Measurements from ENCODE around the gene LASP1. TPM values are rescaled to one million over a fixed set of nuclear protein-coding genes. Genes with fewer than 3 reads are reported as not detected.
A peak's percentile ranks its signal among the peaks of the same experiment; 100 is the strongest.

Gene LASP1
- total and polyA plus RNA-seq, 2 of the 4 experiments (the other 2 are of a cell fraction) = 79.8 to 262 TPM

GRCh38 chr17:38967290-38967738 lies 97.5 kb downstream of the LASP1 start, which contains the start of gene FBXO47:
FBXO47 (minus strand) TSS chr17:38967403; CDS start chr17:38963025, 4,378 bp downstream.
- Histone ChIP-seq H3K23ac (ENCODE audit: low read depth, low read length) (no peak within 1 kb of the TSS), H2BK5ac (ENCODE audit: low read depth, low read length, poor library complexity, severe bottlenecking) (no peak within 1 kb of the TSS), H4K91ac (ENCODE audit: insufficient read depth, low read depth, low read length) (peak within 1 kb of the TSS; percentile 65), H3K36me3 (ENCODE audit: control insufficient read depth, insufficient read depth, low read length) (no peaks in the 10 kb centered on the region), H3K27me3 (ENCODE audit: control insufficient read depth, insufficient read depth, low read length) (no peaks in the 10 kb centered on the region), H4K20me1 (ENCODE audit: insufficient read depth, low read length) (no peaks in the 10 kb centered on the region), H3K9ac (ENCODE audit: low read depth, low read length) (no peak within 1 kb of the TSS), H4K8ac (ENCODE audit: low read depth in 2 of 2, low read length in 2 of 2) (peak within 1 kb of the TSS; percentile 70 to 91), H3K9me1 (ENCODE audit: insufficient read depth, low read length) (no peaks in the 10 kb centered on the region), H3K4me1 (ENCODE audit: control insufficient read depth, insufficient read depth, low read length) (no peaks in the 10 kb centered on the region; the same call in 1 of the 2 replicates), H2BK15ac (ENCODE audit: low read depth, low read length) (peak within 1 kb of the TSS; percentile 70; the same call in 1 of the 3 replicates), H2AK9ac (replicated peaks; ENCODE audit: low read depth, low read length, poor library complexity) (no peak within 1 kb of the TSS), H3K9me3 (ENCODE audit: control insufficient read depth, insufficient read depth, low read length) (no peaks in the 10 kb centered on the region), H3K4ac (ENCODE audit: low read depth, low read length) (peak within 1 kb of the TSS; percentile 58), H3K4me3 (ENCODE audit: insufficient read depth, low read depth, low read length) (no peak within 1 kb of the TSS; the same call in 1 of the 2 replicates), H2BK120ac (ENCODE audit: low read depth, low read length) (peak within 1 kb of the TSS; percentile 56; the same call in 1 of the 2 replicates), H3K18ac (ENCODE audit: low read depth, low read length) (no peak within 1 kb of the TSS; the same call in 1 of the 2 replicates), H4K5ac (ENCODE audit: low read depth, low read length) (peak within 1 kb of the TSS; percentile 89), H3K14ac (replicated peaks; ENCODE audit: low read depth, low read length) (peak within 1 kb of the TSS; percentile 37; the same call in 1 of the 2 replicates), H3K56ac (ENCODE audit: extremely low read depth, insufficient read depth, low read length) (peak within 1 kb of the TSS; percentile 26), H3K27ac (ENCODE audit: insufficient read depth, low read length) (no peak within 1 kb of the TSS), H2BK20ac (ENCODE audit: low read depth, low read length) (no peak within 1 kb of the TSS), H3K4me2 (ENCODE audit: low read depth, low read length) (peak within 1 kb of the TSS; percentile 61; the same call in 1 of the 2 replicates), H3K79me1 (ENCODE audit: low read depth in 1 of 2, low read length in 2 of 2) (no peaks in the 10 kb centered on the region), H2AFZ (replicated peaks; ENCODE audit: low read length, poor library complexity) (peak within 1 kb of the TSS; percentile 86), H2AK5ac (ENCODE audit: low read depth, low read length) (peak within 1 kb of the TSS; percentile 43; the same call in 1 of the 2 replicates)
- DNase-seq (peak; percentile 38), ATAC-seq (ENCODE audit: low read depth) (peak; percentile 85)
- WGBS, 2 experiments (ENCODE audit: extremely low coverage in 2 of 2, insufficient read length in 1 of 2) = no CpG with 5 or more reads among the region's 21 CpGs
- in situ Hi-C loops (cut with MboI; ENCODE audit: low sequenced_read_pairs) (no loop called here), dilution Hi-C loops (cut with HindIII; ENCODE audit: low sequenced_read_pairs, unreplicated experiment) (no loop called here), intact Hi-C loops (cut with micrococcal nuclease) (no loop called here)
- no TSS peak for BruUV-seq (replicated peaks)
- TF ChIP-seq MAZ (IDR thresholded peaks at IDR 0.05; ENCODE audit: borderline replicate concordance, low read depth, low read length) (no peak), MAFK (IDR thresholded peaks at IDR 0.05; ENCODE audit: low read depth, low read length) (no peak), ELK1 (IDR thresholded peaks at IDR 0.05; ENCODE audit: borderline replicate concordance, low read depth, low read length) (no peak), CTCF (conservative IDR thresholded peaks at IDR 0.05; ENCODE audit: low read depth, low read length) (no peak), POLR2A (IDR thresholded peaks at IDR 0.05; ENCODE audit: low read depth, low read length) (no peak), FOS (IDR thresholded peaks at IDR 0.05; ENCODE audit: low read depth, low read length) (no peak), BHLHE40 (IDR thresholded peaks at IDR 0.05; ENCODE audit: low read depth, low read length) (no peak), NFE2L2 (IDR thresholded peaks at IDR 0.05; ENCODE audit: low read depth, low read length) (no peak), CHD1 (IDR thresholded peaks at IDR 0.05; ENCODE audit: low read depth, low read length) (no peak), MXI1 (IDR thresholded peaks at IDR 0.05; ENCODE audit: borderline replicate concordance, low read depth, low read length) (no peak), SMC3 (IDR thresholded peaks at IDR 0.05; ENCODE audit: low read depth, low read length) (no peak), USF2 (IDR thresholded peaks at IDR 0.05; ENCODE audit: low read depth, low read length) (no peak), RFX5 (IDR thresholded peaks at IDR 0.05; ENCODE audit: low read depth, low read length) (no peak), CEBPB (IDR thresholded peaks at IDR 0.05; ENCODE audit: low read depth, low read length) (no peak), RCOR1 (IDR thresholded peaks at IDR 0.05; ENCODE audit: insufficient replicate concordance, low read length) (no peak), RAD21 (IDR thresholded peaks at IDR 0.05; ENCODE audit: low read length) (no peak)
- ChIA-PET POLR2A (ENCODE audit: unreplicated experiment) (no interaction called here), CTCF (no interaction called here)

All from IMR-90 (cell line).